GM04504 (cell line): ENCODE measurements around the gene S1PR3.

Source experiments
- DNase-seq: peaks from one replicate; pipeline ENCODE4 v3.0.0-alpha.2; 2012; ENCODE audit warnings: low read depth

S1PR3 gene

DNA sequence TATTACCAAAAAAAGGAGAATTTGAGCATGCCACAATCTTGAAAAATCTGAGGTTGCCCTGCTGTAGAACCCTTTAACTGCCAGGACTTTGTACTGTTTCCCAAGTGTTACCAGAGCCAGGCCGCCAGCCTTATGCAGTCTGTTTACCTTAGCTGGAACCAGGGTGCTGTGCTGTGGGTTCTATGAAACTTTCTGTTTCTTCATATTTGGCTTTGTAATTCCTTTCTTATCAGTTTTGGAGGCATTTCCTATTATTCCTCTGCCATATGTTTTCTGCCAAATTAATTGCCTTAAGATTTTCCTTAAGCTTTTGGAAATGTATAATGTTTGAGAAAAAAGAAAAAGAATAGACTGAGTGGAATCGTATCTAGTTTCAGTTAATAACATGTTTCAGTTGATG lies 2.1 kb downstream of the S1PR3 start:
- DNase-seq = no peak

GRCh38 chr9:88993871-88994460 lies 2.7 kb downstream of the S1PR3 start:
- no peak for DNase-seq

- DNase-seq = peak; percentile 32
These were observed 3.4 kb downstream of the S1PR3 start for GRCh38 chr9:88994469-88995199.

DNA sequence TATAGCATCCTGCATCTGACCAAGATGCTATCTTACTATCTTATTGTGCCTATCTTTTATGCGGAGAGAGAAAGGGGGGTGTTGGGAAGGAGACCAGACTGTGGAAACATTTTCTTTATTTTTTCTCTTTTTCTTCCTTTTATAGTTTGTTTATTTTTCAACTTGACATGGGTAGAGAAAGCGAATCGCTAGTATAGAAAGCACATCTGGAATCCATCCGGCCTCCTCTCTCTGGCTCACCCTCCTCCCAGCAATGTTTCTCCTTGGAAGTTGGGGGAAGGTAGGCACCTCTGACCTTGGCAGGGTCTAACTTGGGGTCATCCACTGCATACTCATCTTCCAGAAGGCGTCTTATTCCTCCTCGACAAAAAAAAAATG lies 3.9 kb downstream of the S1PR3 start:
- no peak for DNase-seq

DNA sequence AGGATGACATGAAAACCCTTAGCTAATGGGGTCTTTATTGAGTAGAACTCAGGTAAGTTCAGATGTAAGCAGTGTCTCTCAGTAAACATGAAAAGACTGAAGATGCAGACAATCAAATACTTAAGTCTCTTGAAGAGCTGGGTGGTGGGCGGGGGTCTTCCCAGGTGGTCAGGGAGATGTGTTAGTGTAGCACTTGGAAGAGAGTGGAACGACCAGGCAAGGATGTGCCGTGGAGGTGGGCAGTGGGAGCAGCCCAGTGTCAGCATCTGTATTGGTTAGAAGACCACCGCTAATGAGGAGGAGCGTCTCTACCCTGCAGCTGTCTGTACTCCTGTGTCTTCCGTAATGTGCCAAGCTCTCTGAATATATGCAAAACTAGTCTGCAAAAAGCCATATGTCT lies 4.4 kb downstream of the S1PR3 start:
- DNase-seq = no peak

DNA sequence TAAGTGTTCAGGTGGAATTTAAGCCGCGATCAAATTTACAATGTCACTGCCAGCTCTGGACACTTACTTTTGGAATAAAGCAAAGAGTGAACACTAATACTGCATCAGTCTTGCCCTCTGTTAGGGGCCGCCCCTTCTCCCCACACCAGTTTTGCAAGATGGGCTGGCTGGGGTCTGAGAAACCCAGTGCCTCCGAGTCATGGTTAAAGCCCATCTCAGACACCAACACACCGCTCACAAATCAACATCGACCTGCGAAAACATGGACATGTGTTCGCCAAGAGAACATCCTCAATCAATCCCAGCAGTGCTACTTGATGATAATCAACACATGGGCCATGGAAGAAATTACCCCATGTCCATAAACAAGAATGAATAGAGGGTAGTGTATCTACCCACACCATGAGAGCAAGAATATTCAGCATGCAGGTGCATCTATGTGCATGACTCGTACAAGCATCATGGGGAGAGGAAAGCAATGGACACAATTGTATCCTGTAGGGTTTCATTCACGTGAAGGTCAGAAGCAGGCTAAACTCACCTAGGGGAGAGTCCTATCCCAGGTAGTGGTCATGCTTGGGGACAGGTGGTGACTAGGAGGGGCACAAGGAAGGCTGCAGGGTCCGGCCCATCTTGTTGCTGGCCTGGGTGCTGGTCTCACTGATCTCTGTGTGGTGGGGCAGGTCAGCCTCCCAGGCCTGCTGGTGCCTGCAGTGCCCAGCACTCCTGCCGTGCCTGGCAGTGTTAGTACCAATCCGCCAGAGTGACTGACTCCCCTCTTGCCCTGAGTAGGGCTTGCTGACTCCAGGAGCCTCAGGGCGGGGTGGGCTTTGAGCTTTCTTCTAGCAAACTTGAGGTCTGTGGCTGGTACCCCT lies 5.0 kb downstream of the S1PR3 start:
- DNase-seq = no peak

GRCh38 chr9:88996921-88997235 lies 5.6 kb downstream of the S1PR3 start:
- no peak for DNase-seq

DNA sequence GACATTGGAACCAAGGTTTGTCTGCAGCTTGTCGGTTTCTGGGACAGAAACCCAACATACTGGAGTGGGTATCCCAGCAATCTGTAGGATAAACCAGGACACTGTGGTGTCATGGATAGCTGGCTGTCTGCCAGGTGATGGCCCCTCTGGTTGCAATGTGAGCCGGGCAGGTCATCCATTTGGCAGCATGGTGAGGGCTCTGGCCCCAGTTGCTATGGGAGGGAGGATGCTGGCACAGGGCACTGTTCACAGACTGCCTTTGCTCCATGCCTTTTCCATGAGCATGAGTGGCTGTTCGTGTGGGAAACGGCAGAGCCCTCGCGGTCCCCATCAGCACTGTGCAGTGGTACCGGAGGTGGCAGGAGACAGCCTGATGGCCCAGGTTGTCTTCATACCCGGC lies 6.4 kb downstream of the S1PR3 start:
- no peak for DNase-seq

- no peak for DNase-seq
These were observed 7.2 kb downstream of the S1PR3 start for GRCh38 chr9:88998503-88998902.

- DNase-seq = no peak
These were observed 7.6 kb downstream of the S1PR3 start for GRCh38 chr9:88998911-88999310.

DNA sequence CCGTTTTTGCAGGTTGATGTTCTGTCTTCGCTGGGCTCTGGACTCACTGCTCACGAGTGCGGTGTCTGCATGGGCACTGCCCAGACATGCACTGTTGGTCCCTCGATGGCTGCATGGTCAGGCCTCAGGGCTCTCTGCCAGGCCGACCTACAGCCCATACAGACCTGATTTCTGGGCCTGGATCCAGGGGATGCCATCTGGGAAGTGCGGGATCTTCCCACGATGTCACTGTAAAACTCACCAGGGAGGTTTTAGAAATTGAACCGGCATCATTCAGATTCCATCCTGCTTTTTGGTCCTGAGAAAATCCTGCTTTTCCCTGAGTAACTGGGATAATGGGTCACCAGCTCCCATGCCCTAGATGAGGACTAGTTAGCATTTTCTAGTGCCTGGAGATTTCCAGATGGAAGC lies 9.1 kb downstream of the S1PR3 start:
- no peak for DNase-seq

DNA sequence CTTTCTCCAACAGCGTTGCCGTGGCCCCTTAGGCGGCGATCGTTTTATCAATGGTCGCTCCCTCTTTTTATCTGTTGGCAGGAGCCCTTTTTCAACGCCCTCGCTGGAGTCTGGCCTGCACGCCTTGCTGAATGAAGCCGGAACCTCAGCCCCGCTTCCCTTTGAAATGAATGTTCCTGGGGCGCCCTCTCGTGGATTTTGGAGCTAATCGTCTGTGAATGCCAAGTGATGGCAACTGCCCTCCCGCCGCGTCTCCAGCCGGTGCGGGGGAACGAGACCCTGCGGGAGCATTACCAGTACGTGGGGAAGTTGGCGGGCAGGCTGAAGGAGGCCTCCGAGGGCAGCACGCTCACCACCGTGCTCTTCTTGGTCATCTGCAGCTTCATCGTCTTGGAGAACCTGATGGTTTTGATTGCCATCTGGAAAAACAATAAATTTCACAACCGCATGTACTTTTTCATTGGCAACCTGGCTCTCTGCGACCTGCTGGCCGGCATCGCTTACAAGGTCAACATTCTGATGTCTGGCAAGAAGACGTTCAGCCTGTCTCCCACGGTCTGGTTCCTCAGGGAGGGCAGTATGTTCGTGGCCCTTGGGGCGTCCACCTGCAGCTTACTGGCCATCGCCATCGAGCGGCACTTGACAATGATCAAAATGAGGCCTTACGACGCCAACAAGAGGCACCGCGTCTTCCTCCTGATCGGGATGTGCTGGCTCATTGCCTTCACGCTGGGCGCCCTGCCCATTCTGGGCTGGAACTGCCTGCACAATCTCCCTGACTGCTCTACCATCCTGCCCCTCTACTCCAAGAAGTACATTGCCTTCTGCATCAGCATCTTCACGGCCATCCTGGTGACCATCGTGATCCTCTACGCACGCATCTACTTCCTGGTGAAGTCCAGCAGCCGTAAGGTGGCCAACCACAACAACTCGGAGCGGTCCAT lies 10.0 kb downstream of the S1PR3 start:
- peak; percentile 67 for DNase-seq

- DNase-seq = no peak
These were observed 10.8 kb downstream of the S1PR3 start for GRCh38 chr9:89001917-89002540.

GRCh38 chr9:89002987-89003386 lies 11.7 kb downstream of the S1PR3 start:
- no peak for DNase-seq

- no peak for DNase-seq
These were observed 14.1 kb downstream of the S1PR3 start for GRCh38 chr9:89005323-89005722.

- DNase-seq = no peak
These were observed 15.0 kb downstream of the S1PR3 start for GRCh38 chr9:89006267-89006666.

- DNase-seq = no peak
These were observed 16.0 kb downstream of the S1PR3 start for GRCh38 chr9:89006996-89007967.

- no peak for DNase-seq
These were observed 16.9 kb downstream of the S1PR3 start for GRCh38 chr9:89008055-89008743.

GRCh38 chr9:89008744-89009545 lies 17.7 kb downstream of the S1PR3 start:
- DNase-seq = no peak
